HUES64 (cell line): ENCODE results near the gene TBATA.

Experiments used
- H3K27ac ChIP-seq: 2 replicates; pipeline ENCODE4 v1.7.0; 2013; ENCODE audit warnings: low read depth, low read length, inconsistent platforms
- H3K27me3 ChIP-seq: 2 replicates; pipeline ENCODE4 v1.6.1; 2013; ENCODE audit warnings: mild to moderate bottlenecking, low read length; ENCODE audit not compliant: insufficient read depth
- H3K36me3 ChIP-seq: 2 replicates; pipeline ENCODE4 v1.6.1; 2013; ENCODE audit warnings: mild to moderate bottlenecking, low read length; ENCODE audit not compliant: insufficient read depth
- H3K4me1 ChIP-seq: 2 replicates; pipeline ENCODE4 v1.6.1; 2013; ENCODE audit warnings: mild to moderate bottlenecking, low read length, moderate library complexity; ENCODE audit not compliant: insufficient read depth
- H3K4me3 ChIP-seq: 2 replicates; pipeline ENCODE4 v1.5.1; 2013; ENCODE audit warnings: mild to moderate bottlenecking, low read length, moderate library complexity
- H3K9ac ChIP-seq: 2 replicates; pipeline ENCODE4 v1.6.1; 2013; ENCODE audit warnings: mild to moderate bottlenecking, low read depth, low read length
- H3K9me3 ChIP-seq: 2 replicates; pipeline ENCODE4 v1.6.1; 2013; ENCODE audit warnings: low read depth, low read length; ENCODE audit not compliant: insufficient read depth
- WGBS: fragments of 150-250, 120-280 bp; methylation state at CpG from one replicate; pipeline ENCODE4 v1.1.7; 2013; ENCODE audit warnings: missing lambda C conversion rate; 5-methylcytosine and 5-hydroxymethylcytosine counted together

The TBATA gene

GRCh38 chr10:70722820-70723424 is 62.3 kb downstream of the TBATA start:
- no peak overlapping the region for H3K27ac ChIP-seq

More at GRCh38 chr10:70722820-70723424, 62.3 kb downstream of the TBATA start:
- Histone ChIP-seq H3K9ac (no peak overlapping the region), H3K4me1 (no peaks in the 10 kb centered on the region), H3K4me3 (no peak overlapping the region), H3K9me3 (no peaks in the 10 kb centered on the region), H3K36me3 (no peaks in the 10 kb centered on the region), H3K27me3 (no peaks in the 10 kb centered on the region)
- WGBS, result 84% methylated on average over 4 of the region's 4 CpGs
